Erythroblast (primary cell): ENCODE data around the gene WDHD1.

Experiments
- GATA1 ChIP-seq: IDR thresholded peaks from 2 replicates; pipeline ENCODE4 v1.6.1; 2011; ENCODE audit warnings: low read depth, mild to moderate bottlenecking, control low read depth, low read length, moderate library complexity
- POLR2A ChIP-seq: IDR thresholded peaks from 2 replicates; pipeline ENCODE4 v1.6.1; 2011; ENCODE audit warnings: mild to moderate bottlenecking, low read length

- TF ChIP-seq POLR2A = no peak
- no peak for TF ChIP-seq GATA1
Observed at GRCh38 chr14:54890788-54891187, 136.1 kb downstream of the WDHD1 start.
